Measurements from ENCODE around the gene CNIH4.
A peak's percentile ranks its signal among the peaks of the same experiment; 100 is the strongest.

Gene CNIH4

GRCh38 chr1:224375059-224375458 is 18.4 kb downstream of the CNIH4 start:
- DNase-seq (ENCODE audit: insufficient read length, low spot score): no peak
- no peak for FAIRE-seq
- TF ChIP-seq POLR2A (IDR thresholded peaks at IDR 0.05; ENCODE audit: low read depth, low read length) (no peak), POU2F2 (IDR thresholded peaks at IDR 0.05; ENCODE audit: low read depth, low read length) (no peak), SPI1 (IDR thresholded peaks at IDR 0.05; ENCODE audit: low read depth, low read length) (no peak), TAF1 (IDR thresholded peaks at IDR 0.05; ENCODE audit: low read depth, low read length) (no peak), PAX5 (IDR thresholded peaks at IDR 0.05; ENCODE audit: insufficient read depth, low read length, severe bottlenecking) (no peak), POLR2AphosphoS5 (IDR thresholded peaks at IDR 0.05; ENCODE audit: low read depth, low read length) (no peak)

- peak; percentile 88 for FAIRE-seq
- no peak for DNase-seq (ENCODE audit: insufficient read length, low spot score)
These were observed 21.0 kb downstream of the CNIH4 start for GRCh38 chr1:224377676-224378006.

GRCh38 chr1:224378855-224379631 is 22.4 kb downstream of the CNIH4 start:
- TF ChIP-seq POU2F2 (IDR thresholded peaks at IDR 0.05; ENCODE audit: low read depth, low read length) (no peak), SPI1 (IDR thresholded peaks at IDR 0.05; ENCODE audit: low read depth, low read length) (peak; percentile 90), TAF1 (IDR thresholded peaks at IDR 0.05; ENCODE audit: low read depth, low read length) (no peak), PAX5 (IDR thresholded peaks at IDR 0.05; ENCODE audit: insufficient read depth, low read length, severe bottlenecking) (no peak), POLR2A (IDR thresholded peaks at IDR 0.05; ENCODE audit: low read depth, low read length) (no peak), POLR2AphosphoS5 (IDR thresholded peaks at IDR 0.05; ENCODE audit: low read depth, low read length) (no peak)
- FAIRE-seq: peak; percentile 95
- DNase-seq (ENCODE audit: insufficient read length, low spot score): no peak

More at GRCh38 chr1:224377676-224378006, 21.0 kb downstream of the CNIH4 start:
- no peak for TF ChIP-seq PAX5 (IDR thresholded peaks at IDR 0.05; ENCODE audit: insufficient read depth, low read length, severe bottlenecking)

- DNase-seq (ENCODE audit: insufficient read length, low spot score) (no peak), FAIRE-seq (peak; percentile 92)
- TF ChIP-seq POLR2A (IDR thresholded peaks at IDR 0.05; ENCODE audit: low read depth, low read length) (no peak), PAX5 (IDR thresholded peaks at IDR 0.05; ENCODE audit: insufficient read depth, low read length, severe bottlenecking) (no peak), TAF1 (IDR thresholded peaks at IDR 0.05; ENCODE audit: low read depth, low read length) (no peak), SPI1 (IDR thresholded peaks at IDR 0.05; ENCODE audit: low read depth, low read length) (peak; percentile 55; the same call in 1 of the 2 replicates)
These were observed 23.3 kb downstream of the CNIH4 start for GRCh38 chr1:224380003-224380402.

GRCh38 chr1:224381880-224382548 is 25.3 kb downstream of the CNIH4 start:
- FAIRE-seq (peak; percentile 28), DNase-seq (ENCODE audit: insufficient read length, low spot score) (no peak)
- no peak for TF ChIP-seq POLR2AphosphoS5 (IDR thresholded peaks at IDR 0.05; ENCODE audit: low read depth, low read length)
- no peak for TF ChIP-seq POU2F2 (IDR thresholded peaks at IDR 0.05; ENCODE audit: low read depth, low read length)
- no peak for TF ChIP-seq TAF1 (IDR thresholded peaks at IDR 0.05; ENCODE audit: low read depth, low read length)
- no peak for TF ChIP-seq SPI1 (IDR thresholded peaks at IDR 0.05; ENCODE audit: low read depth, low read length)
- TF ChIP-seq PAX5 (IDR thresholded peaks at IDR 0.05; ENCODE audit: insufficient read depth, low read length, severe bottlenecking): no peak
- no peak for TF ChIP-seq POLR2A (IDR thresholded peaks at IDR 0.05; ENCODE audit: low read depth, low read length)

GRCh38 chr1:224383218-224383617 is 26.5 kb downstream of the CNIH4 start:
- FAIRE-seq: no peak
- no peak for DNase-seq (ENCODE audit: insufficient read length, low spot score)
- TF ChIP-seq TAF1 (IDR thresholded peaks at IDR 0.05; ENCODE audit: low read depth, low read length): no peak
- no peak for TF ChIP-seq SPI1 (IDR thresholded peaks at IDR 0.05; ENCODE audit: low read depth, low read length)
- TF ChIP-seq POLR2A (IDR thresholded peaks at IDR 0.05; ENCODE audit: low read depth, low read length): no peak
- no peak for TF ChIP-seq PAX5 (IDR thresholded peaks at IDR 0.05; ENCODE audit: insufficient read depth, low read length, severe bottlenecking)
- TF ChIP-seq POU2F2 (IDR thresholded peaks at IDR 0.05; ENCODE audit: low read depth, low read length): no peak
- no peak for TF ChIP-seq POLR2AphosphoS5 (IDR thresholded peaks at IDR 0.05; ENCODE audit: low read depth, low read length)

GRCh38 chr1:224387302-224387912 is 30.7 kb downstream of the CNIH4 start:
- peak; percentile 28 for FAIRE-seq
- no peak for TF ChIP-seq TAF1 (IDR thresholded peaks at IDR 0.05; ENCODE audit: low read depth, low read length)
- TF ChIP-seq POU2F2 (IDR thresholded peaks at IDR 0.05; ENCODE audit: low read depth, low read length): no peak
- TF ChIP-seq POLR2AphosphoS5 (IDR thresholded peaks at IDR 0.05; ENCODE audit: low read depth, low read length): no peak; the same call in 1 of the 2 replicates
- TF ChIP-seq POLR2A (IDR thresholded peaks at IDR 0.05; ENCODE audit: low read depth, low read length): no peak; the same call in 1 of the 2 replicates
- TF ChIP-seq SPI1 (IDR thresholded peaks at IDR 0.05; ENCODE audit: low read depth, low read length): no peak
- TF ChIP-seq PAX5 (IDR thresholded peaks at IDR 0.05; ENCODE audit: insufficient read depth, low read length, severe bottlenecking): no peak
- no peak for DNase-seq (ENCODE audit: insufficient read length, low spot score)

GRCh38 chr1:224387943-224388342 is 31.3 kb downstream of the CNIH4 start:
- FAIRE-seq: no peak
- DNase-seq (ENCODE audit: insufficient read length, low spot score): no peak
- TF ChIP-seq SPI1 (IDR thresholded peaks at IDR 0.05; ENCODE audit: low read depth, low read length): no peak
- TF ChIP-seq POLR2AphosphoS5 (IDR thresholded peaks at IDR 0.05; ENCODE audit: low read depth, low read length): no peak
- no peak for TF ChIP-seq POLR2A (IDR thresholded peaks at IDR 0.05; ENCODE audit: low read depth, low read length)
- no peak for TF ChIP-seq POU2F2 (IDR thresholded peaks at IDR 0.05; ENCODE audit: low read depth, low read length)

- DNase-seq (ENCODE audit: insufficient read length, low spot score): no peak
- TF ChIP-seq POU2F2 (IDR thresholded peaks at IDR 0.05; ENCODE audit: low read depth, low read length) (no peak), SPI1 (IDR thresholded peaks at IDR 0.05; ENCODE audit: low read depth, low read length) (no peak)
- FAIRE-seq: no peak
These were observed 33.8 kb downstream of the CNIH4 start for GRCh38 chr1:224390517-224390916.
